ENCODE measurements around the gene IFT22. TPM values are rescaled to one million over a fixed set of nuclear protein-coding genes. Genes with fewer than 3 reads are reported as not detected.

The IFT22 gene
- polyA plus RNA-seq: 10 to 100 TPM in 1 of 2 donors, 1 to 10 TPM in 1; 5.4 to 10.1 TPM

- Histone ChIP-seq H3K9me3 (ENCODE audit: control insufficient read depth in 2 of 2, insufficient read depth in 1 of 2, low read depth in 1 of 2, low read length in 1 of 2) (no peaks in the 10 kb centered on the region), H3K36me3 (ENCODE audit: control insufficient read depth in 2 of 2, insufficient read depth in 2 of 2, low read length in 1 of 2) (no peaks in the 10 kb centered on the region), H3K27ac (ENCODE audit: low read depth in 2 of 2, low read length in 1 of 2) (peak within 1 kb of the TSS; percentile 41 to 81), H3K27me3 (ENCODE audit: control insufficient read depth in 1 of 2, insufficient read depth in 2 of 2, low read length in 2 of 2) (no peaks in the 10 kb centered on the region), H3K4me1 (ENCODE audit: control insufficient read depth in 2 of 2, insufficient read depth in 2 of 2, low read length in 1 of 2) (peaks cover 0 to 3% of the 10 kb centered on the region in 2 donors), H3K4me3 (ENCODE audit: low read depth in 1 of 2, low read length in 2 of 2) (peak within 1 kb of the TSS; percentile 54 to 92)
- WGBS, 2 donors: 1% methylated on average over 69 of the region's 69 CpGs
These were observed at the start of gene IFT22 for GRCh38 chr7:101321491-101322401. Gene IFT22, minus strand, starts transcription at chr7:101321812. Its CDS starts 103 bp downstream, at chr7:101321709.

GRCh38 chr7:101370836-101371235 lies 49.2 kb upstream of the IFT22 start:
- Histone ChIP-seq H3K27me3 (ENCODE audit: control insufficient read depth in 1 of 2, insufficient read depth in 2 of 2, low read length in 2 of 2) (no peaks in the 10 kb centered on the region), H3K27ac (ENCODE audit: low read depth in 2 of 2, low read length in 1 of 2) (no peak overlapping the region), H3K36me3 (ENCODE audit: control insufficient read depth in 2 of 2, insufficient read depth in 2 of 2, low read length in 1 of 2) (no peaks in the 10 kb centered on the region), H3K9me3 (ENCODE audit: control insufficient read depth in 2 of 2, insufficient read depth in 1 of 2, low read depth in 1 of 2, low read length in 1 of 2) (peaks cover 0 to 3% of the 10 kb centered on the region in 2 donors), H3K4me1 (ENCODE audit: control insufficient read depth in 2 of 2, insufficient read depth in 2 of 2, low read length in 1 of 2) (no peaks in the 10 kb centered on the region), H3K4me3 (ENCODE audit: low read depth in 1 of 2, low read length in 2 of 2) (no peak overlapping the region)
- WGBS, 2 donors: 35 to 45% methylated on average over 5 of the region's 5 CpGs

- Histone ChIP-seq H3K27me3 (ENCODE audit: control insufficient read depth in 1 of 2, insufficient read depth in 2 of 2, low read length in 2 of 2) (no peaks in the 10 kb centered on the region), H3K4me1 (ENCODE audit: control insufficient read depth in 2 of 2, insufficient read depth in 2 of 2, low read length in 1 of 2) (peaks cover 0 to 2% of the 10 kb centered on the region in 2 donors)
- 64 to 71% methylated on average over 8 of the region's 8 CpGs for WGBS, 2 donors
These were observed 47.0 kb upstream of the IFT22 start for GRCh38 chr7:101368422-101369165.

DNA sequence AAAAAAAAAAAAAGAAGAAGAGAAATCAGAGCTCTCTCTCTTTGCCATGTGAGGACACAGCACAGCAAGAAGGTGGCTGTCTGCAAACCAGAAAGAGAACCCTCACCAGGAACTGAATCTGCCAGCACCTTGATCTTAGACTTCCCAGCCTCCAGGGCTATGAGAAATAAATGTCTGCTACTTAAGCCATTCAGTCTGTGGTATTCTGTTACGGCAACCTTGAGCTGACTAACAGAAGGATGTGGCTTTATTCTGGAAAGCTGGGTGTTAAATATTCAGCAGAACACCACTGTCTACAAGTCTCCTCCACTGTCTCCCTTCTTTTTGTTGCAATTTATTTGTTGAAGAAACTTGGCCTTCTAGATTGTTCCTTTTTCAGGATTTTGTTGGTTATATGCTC lies 46.1 kb upstream of the IFT22 start:
- no peaks in the 10 kb centered on the region for H3K9me3 ChIP-seq (ENCODE audit: control insufficient read depth in 2 of 2, insufficient read depth in 1 of 2, low read depth in 1 of 2, low read length in 1 of 2)
- WGBS, 2 donors: 72 to 85% methylated on average over 1 of the region's 1 CpG
- H3K4me3 ChIP-seq (ENCODE audit: low read depth in 1 of 2, low read length in 2 of 2): no peak overlapping the region
- H3K4me1 ChIP-seq (ENCODE audit: control insufficient read depth in 2 of 2, insufficient read depth in 2 of 2, low read length in 1 of 2): peaks cover 3 to 5% of the 10 kb centered on the region in 2 donors
- no peaks in the 10 kb centered on the region for H3K36me3 ChIP-seq (ENCODE audit: control insufficient read depth in 2 of 2, insufficient read depth in 2 of 2, low read length in 1 of 2)
- H3K27me3 ChIP-seq (ENCODE audit: control insufficient read depth in 1 of 2, insufficient read depth in 2 of 2, low read length in 2 of 2): peaks cover 0 to 3% of the 10 kb centered on the region in 2 donors
- H3K27ac ChIP-seq (ENCODE audit: low read depth in 2 of 2, low read length in 1 of 2): no peak overlapping the region

More at GRCh38 chr7:101368422-101369165, 47.0 kb upstream of the IFT22 start:
- no peaks in the 10 kb centered on the region for H3K36me3 ChIP-seq (ENCODE audit: control insufficient read depth in 2 of 2, insufficient read depth in 2 of 2, low read length in 1 of 2)
- H3K9me3 ChIP-seq (ENCODE audit: control insufficient read depth in 2 of 2, insufficient read depth in 1 of 2, low read depth in 1 of 2, low read length in 1 of 2): peaks cover 0 to 3% of the 10 kb centered on the region in 2 donors
- H3K4me3 ChIP-seq (ENCODE audit: low read depth in 1 of 2, low read length in 2 of 2): no peak overlapping the region
- no peak overlapping the region for H3K27ac ChIP-seq (ENCODE audit: low read depth in 2 of 2, low read length in 1 of 2)

GRCh38 chr7:101365956-101366355 lies 44.3 kb upstream of the IFT22 start:
- H3K27me3 ChIP-seq (ENCODE audit: control insufficient read depth in 1 of 2, insufficient read depth in 2 of 2, low read length in 2 of 2): peaks cover 0 to 7% of the 10 kb centered on the region in 2 donors
- 91 to 96% methylated on average over 2 of the region's 2 CpGs for WGBS, 2 donors
- H3K4me3 ChIP-seq (ENCODE audit: low read depth in 1 of 2, low read length in 2 of 2): no peak overlapping the region
- no peak overlapping the region for H3K27ac ChIP-seq (ENCODE audit: low read depth in 2 of 2, low read length in 1 of 2)
- H3K9me3 ChIP-seq (ENCODE audit: control insufficient read depth in 2 of 2, insufficient read depth in 1 of 2, low read depth in 1 of 2, low read length in 1 of 2): no peaks in the 10 kb centered on the region
- H3K4me1 ChIP-seq (ENCODE audit: control insufficient read depth in 2 of 2, insufficient read depth in 2 of 2, low read length in 1 of 2): peaks cover 3 to 5% of the 10 kb centered on the region in 2 donors
- no peaks in the 10 kb centered on the region for H3K36me3 ChIP-seq (ENCODE audit: control insufficient read depth in 2 of 2, insufficient read depth in 2 of 2, low read length in 1 of 2)

DNA sequence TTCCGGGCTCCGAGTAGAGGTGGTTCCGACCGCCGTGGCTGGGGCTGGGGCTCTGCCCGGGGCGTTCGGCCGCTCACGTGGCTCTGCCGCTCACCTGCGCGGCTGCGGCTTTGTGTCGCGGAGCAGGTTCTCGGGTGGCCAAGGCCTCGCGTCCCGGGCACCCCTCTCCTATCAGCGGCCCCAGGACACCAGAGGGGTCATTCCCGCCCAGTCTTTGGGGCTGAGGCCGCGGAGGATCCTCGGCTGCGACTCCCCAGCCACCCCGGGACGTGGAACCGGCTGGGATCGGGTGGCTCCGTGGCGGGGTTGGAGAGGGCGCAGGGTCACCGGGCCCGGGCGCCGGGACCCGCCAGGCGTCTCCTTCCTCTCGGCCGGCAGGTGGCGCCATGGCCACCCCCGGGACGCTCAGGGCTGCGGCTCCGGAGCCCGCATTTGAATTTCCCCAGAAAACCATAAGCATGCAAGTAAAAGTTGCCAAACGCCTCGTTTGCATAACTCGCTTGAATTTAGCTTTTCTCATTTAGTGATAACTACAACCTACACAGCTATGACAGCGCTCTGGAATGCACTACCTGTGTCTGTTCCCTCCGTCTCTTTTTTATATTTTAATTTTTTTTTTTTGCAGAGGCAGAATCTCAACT lies 42.2 kb upstream of the IFT22 start:
- H3K4me3 ChIP-seq (ENCODE audit: low read depth in 1 of 2, low read length in 2 of 2): peak overlapping the region; percentile 25 to 29
- H3K9me3 ChIP-seq (ENCODE audit: control insufficient read depth in 2 of 2, insufficient read depth in 1 of 2, low read depth in 1 of 2, low read length in 1 of 2): no peaks in the 10 kb centered on the region
- H3K27me3 ChIP-seq (ENCODE audit: control insufficient read depth in 1 of 2, insufficient read depth in 2 of 2, low read length in 2 of 2): peaks cover 0 to 7% of the 10 kb centered on the region in 2 donors
- no peak overlapping the region for H3K27ac ChIP-seq (ENCODE audit: low read depth in 2 of 2, low read length in 1 of 2)
- peaks cover 3 to 5% of the 10 kb centered on the region in 2 donors for H3K4me1 ChIP-seq (ENCODE audit: control insufficient read depth in 2 of 2, insufficient read depth in 2 of 2, low read length in 1 of 2)
- WGBS, 2 donors: 2 to 3% methylated on average over 41 to 52 of the region's 52 CpGs
- no peaks in the 10 kb centered on the region for H3K36me3 ChIP-seq (ENCODE audit: control insufficient read depth in 2 of 2, insufficient read depth in 2 of 2, low read length in 1 of 2)

DNA sequence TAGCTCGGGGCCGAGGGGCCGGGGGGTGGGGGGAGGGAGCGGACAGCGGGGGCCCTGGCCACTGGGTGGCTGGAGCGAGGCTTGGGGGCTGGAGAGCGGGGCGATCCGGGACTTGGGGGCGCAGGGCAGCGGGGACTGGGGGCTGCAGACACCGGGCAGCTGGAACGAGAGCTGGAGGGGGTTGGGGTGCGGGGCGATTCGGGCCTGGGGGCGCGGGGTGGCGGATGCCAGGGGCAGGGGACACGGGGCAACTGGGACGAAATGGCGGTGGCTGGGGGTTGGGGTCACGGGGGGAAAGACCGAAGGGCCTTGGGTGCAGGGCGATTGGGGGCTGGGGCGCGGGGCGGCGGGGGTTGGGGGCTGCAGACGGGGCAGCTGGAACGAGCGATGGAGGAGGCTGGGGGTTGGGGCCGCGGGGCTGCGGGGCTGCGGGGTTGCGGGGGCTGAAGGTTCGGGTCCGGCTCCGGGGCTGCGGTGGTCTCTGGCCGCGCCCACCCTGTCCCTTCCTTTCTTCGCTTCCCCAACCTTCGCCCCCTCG lies 41.7 kb upstream of the IFT22 start:
- Histone ChIP-seq H3K9me3 (ENCODE audit: control insufficient read depth in 2 of 2, insufficient read depth in 1 of 2, low read depth in 1 of 2, low read length in 1 of 2) (no peaks in the 10 kb centered on the region), H3K27ac (ENCODE audit: low read depth in 2 of 2, low read length in 1 of 2) (no peak overlapping the region), H3K4me3 (ENCODE audit: low read depth in 1 of 2, low read length in 2 of 2) (peak overlapping the region; percentile 29 to 32), H3K27me3 (ENCODE audit: control insufficient read depth in 1 of 2, insufficient read depth in 2 of 2, low read length in 2 of 2) (peaks cover 0 to 7% of the 10 kb centered on the region in 2 donors), H3K4me1 (ENCODE audit: control insufficient read depth in 2 of 2, insufficient read depth in 2 of 2, low read length in 1 of 2) (peaks cover 3 to 5% of the 10 kb centered on the region in 2 donors), H3K36me3 (ENCODE audit: control insufficient read depth in 2 of 2, insufficient read depth in 2 of 2, low read length in 1 of 2) (no peaks in the 10 kb centered on the region)
- WGBS, 2 donors: 1% methylated on average over 15 to 46 of the region's 46 CpGs

- Histone ChIP-seq H3K4me3 (ENCODE audit: low read depth in 1 of 2, low read length in 2 of 2) (peak within 1 kb of the TSS; percentile 29 to 32), H3K27ac (ENCODE audit: low read depth in 2 of 2, low read length in 1 of 2) (no peak within 1 kb of the TSS), H3K36me3 (ENCODE audit: control insufficient read depth in 2 of 2, insufficient read depth in 2 of 2, low read length in 1 of 2) (no peaks in the 10 kb centered on the region), H3K9me3 (ENCODE audit: control insufficient read depth in 2 of 2, insufficient read depth in 1 of 2, low read depth in 1 of 2, low read length in 1 of 2) (no peaks in the 10 kb centered on the region), H3K27me3 (ENCODE audit: control insufficient read depth in 1 of 2, insufficient read depth in 2 of 2, low read length in 2 of 2) (peaks cover 0 to 7% of the 10 kb centered on the region in 2 donors), H3K4me1 (ENCODE audit: control insufficient read depth in 2 of 2, insufficient read depth in 2 of 2, low read length in 1 of 2) (peaks cover 3 to 5% of the 10 kb centered on the region in 2 donors)
- 18% methylated on average over 61 to 76 of the region's 76 CpGs for WGBS, 2 donors
These were observed 41.0 kb upstream of the IFT22 start, which contains the start of gene COL26A1 for GRCh38 chr7:101362334-101363195. Gene COL26A1, plus strand, starts transcription at chr7:101362875. Its CDS starts 158 bp downstream, at chr7:101363033.
